A673 (cell line): ENCODE measurements around the gene MMP2. TPM values are rescaled to one million over a fixed set of nuclear protein-coding genes. Genes with fewer than 3 reads are reported as not detected.

ENCODE experiments used
- BruUV-seq: library from RNA; stranded (reverse); fragments of 400-500 nt; replicated peaks from 2 replicates; lab custom pipeline; 2021; lab: Mats Ljungman, UMichigan
- CTCF ChIA-PET: fragments of 300-600 bp; sonication (Branson Sonifier 250); formaldehyde crosslinking; loops from one replicate; lab custom pipeline; 2022; ENCODE audit warnings: antibody characterized with exemption; lab: Charles Lee
- POLR2A ChIA-PET: fragments of 300-600 bp; sonication (Branson Sonifier 250); formaldehyde crosslinking; loops from one replicate; lab custom pipeline; 2022; ENCODE audit warnings: antibody characterized with exemption; ENCODE audit not compliant: low non-redundant PET; lab: Charles Lee
- DNase-seq: peaks from one replicate; pipeline ENCODE4 v3.0.0-alpha.2; 2015; ENCODE audit warnings: low spot score
- H3K27ac ChIP-seq: fragments of 200-600 bp; sonication (generic); 2 replicates; pipeline ENCODE4 v1.5.1; 2016; ENCODE audit warnings: mixed run types, low read depth, mild to moderate bottlenecking, mixed read lengths, antibody characterized with exemption, low read length; ENCODE audit not compliant: poor library complexity, severe bottlenecking
- H3K27me3 ChIP-seq: fragments of 200-600 bp; sonication (generic); replicated peaks from 2 replicates; pipeline ENCODE4 v1.6.1; 2017; ENCODE audit warnings: mixed run types, low read depth, mild to moderate bottlenecking, mixed read lengths, antibody characterized with exemption, low read length; ENCODE audit not compliant: insufficient read depth, poor library complexity
- H3K36me3 ChIP-seq: fragments of 200-600 bp; sonication (generic); 2 replicates; pipeline ENCODE4 v1.6.1; 2016; ENCODE audit warnings: mixed run types, mild to moderate bottlenecking, mixed read lengths, antibody characterized with exemption, low read length; ENCODE audit not compliant: insufficient read depth, poor library complexity, severe bottlenecking
- H3K4me1 ChIP-seq: fragments of 200-600 bp; sonication (generic); 2 replicates; pipeline ENCODE4 v1.6.1; 2017; ENCODE audit warnings: mixed run types, mild to moderate bottlenecking, mixed read lengths, antibody characterized with exemption, low read length; ENCODE audit not compliant: insufficient read depth, poor library complexity, severe bottlenecking
- H3K4me3 ChIP-seq: fragments of 200-600 bp; sonication (generic); 2 replicates; pipeline ENCODE4 v1.5.1; 2016; ENCODE audit warnings: low read depth, mixed run types, mild to moderate bottlenecking, mixed read lengths, low read length; ENCODE audit not compliant: poor library complexity, severe bottlenecking
- H3K9me3 ChIP-seq: fragments of 200-600 bp; sonication (generic); 2 replicates; pipeline ENCODE4 v1.6.1; 2016; ENCODE audit warnings: mixed run types, low read depth, mild to moderate bottlenecking, mixed read lengths, antibody characterized with exemption, low read length; ENCODE audit not compliant: poor library complexity, severe bottlenecking
- EZH2 ChIP-seq: fragments of 200-600 bp; sonication (generic); IDR thresholded peaks from 2 replicates; pipeline ENCODE4 v1.6.1; 2017; ENCODE audit warnings: borderline replicate concordance, low read depth, mild to moderate bottlenecking, mixed read lengths, antibody characterized with exemption, low read length; ENCODE audit not compliant: poor library complexity, severe bottlenecking
- intact Hi-C: fragments of 100-400 bp; cut with micrococcal nuclease; formaldehyde crosslinking; loops from one replicate; pipeline ENCODE4 v1.10.0; 2022; ENCODE audit not compliant: unreplicated experiment
- total RNA-seq: library from RNA; stranded (reverse); gene quantifications from 2 replicates; pipeline ENCODE4 v1.2.3, GENCODE V29; 2021
- TF ChIP-seq, protein P1 (sequence below): fragments of 300-800, 200-600 bp; sonication (generic); conservative IDR thresholded peaks from 2 replicates; pipeline ENCODE4 v1.5.1; 2017; ENCODE audit warnings: low read depth, mild to moderate bottlenecking, antibody characterized with exemption, low read length, moderate library complexity, mixed read lengths

Gene MMP2
- total RNA-seq, 1 experiment from 2014 or later = 36.2 TPM

DNA sequence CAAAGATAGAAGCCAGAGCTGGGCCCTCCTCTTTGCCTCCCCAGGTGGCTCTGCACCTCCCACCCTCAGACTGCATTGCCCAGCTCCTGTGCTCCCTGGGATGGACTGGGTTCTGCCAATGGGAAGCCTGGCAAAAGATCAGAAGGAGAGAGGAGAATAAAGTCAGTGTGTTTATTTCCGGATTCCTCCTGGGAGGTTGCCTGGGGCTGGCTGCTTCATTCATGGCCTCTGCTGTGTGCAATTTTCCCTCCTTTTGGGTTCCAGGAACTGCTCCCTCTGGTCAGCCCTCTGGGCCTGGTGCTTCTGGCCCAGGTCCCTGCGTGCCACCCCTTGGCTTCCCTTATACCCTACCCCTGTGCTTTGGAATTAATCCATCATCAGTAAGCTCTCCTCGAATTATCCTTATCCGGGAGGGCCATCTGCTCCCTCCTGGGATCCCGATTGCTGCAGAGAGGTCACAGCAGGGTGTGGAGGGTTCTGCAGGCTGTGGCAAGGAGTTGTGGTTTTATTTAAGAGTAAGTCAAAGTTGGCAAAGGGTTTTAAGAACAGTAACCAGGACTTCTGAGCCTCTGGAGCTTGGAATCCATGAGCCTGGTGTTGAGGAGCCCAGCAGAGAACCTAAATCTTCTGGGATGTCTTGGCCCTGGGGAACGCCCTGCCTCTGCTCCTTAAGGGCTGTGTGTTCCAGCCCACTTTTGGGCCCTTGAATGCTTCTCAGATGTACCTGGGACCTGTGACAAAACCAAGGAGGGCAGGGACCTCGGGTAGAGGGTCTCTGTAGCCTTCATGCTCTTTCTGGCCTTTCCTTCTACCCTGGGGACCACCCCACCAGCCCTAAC, 8.2 kb upstream of the MMP2 start:
- TF ChIP-seq, protein P1, sequence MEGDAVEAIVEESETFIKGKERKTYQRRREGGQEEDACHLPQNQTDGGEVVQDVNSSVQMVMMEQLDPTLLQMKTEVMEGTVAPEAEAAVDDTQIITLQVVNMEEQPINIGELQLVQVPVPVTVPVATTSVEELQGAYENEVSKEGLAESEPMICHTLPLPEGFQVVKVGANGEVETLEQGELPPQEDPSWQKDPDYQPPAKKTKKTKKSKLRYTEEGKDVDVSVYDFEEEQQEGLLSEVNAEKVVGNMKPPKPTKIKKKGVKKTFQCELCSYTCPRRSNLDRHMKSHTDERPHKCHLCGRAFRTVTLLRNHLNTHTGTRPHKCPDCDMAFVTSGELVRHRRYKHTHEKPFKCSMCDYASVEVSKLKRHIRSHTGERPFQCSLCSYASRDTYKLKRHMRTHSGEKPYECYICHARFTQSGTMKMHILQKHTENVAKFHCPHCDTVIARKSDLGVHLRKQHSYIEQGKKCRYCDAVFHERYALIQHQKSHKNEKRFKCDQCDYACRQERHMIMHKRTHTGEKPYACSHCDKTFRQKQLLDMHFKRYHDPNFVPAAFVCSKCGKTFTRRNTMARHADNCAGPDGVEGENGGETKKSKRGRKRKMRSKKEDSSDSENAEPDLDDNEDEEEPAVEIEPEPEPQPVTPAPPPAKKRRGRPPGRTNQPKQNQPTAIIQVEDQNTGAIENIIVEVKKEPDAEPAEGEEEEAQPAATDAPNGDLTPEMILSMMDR = no peak
- TF ChIP-seq EZH2 = no peak
- DNase-seq = peak; percentile 81
- Histone ChIP-seq H3K27ac (peak overlapping the region; percentile 5), H3K4me1 (peaks cover 11% of the 10 kb centered on the region), H3K4me3 (no peak overlapping the region), H3K9me3 (no peaks in the 10 kb centered on the region), H3K36me3 (no peaks in the 10 kb centered on the region), H3K27me3 (no peaks in the 10 kb centered on the region)
- ChIA-PET POLR2A (no interaction called here), CTCF (no interaction called here)
- BruUV-seq = no TSS peak
- intact Hi-C loops = no loop called here

DNA sequence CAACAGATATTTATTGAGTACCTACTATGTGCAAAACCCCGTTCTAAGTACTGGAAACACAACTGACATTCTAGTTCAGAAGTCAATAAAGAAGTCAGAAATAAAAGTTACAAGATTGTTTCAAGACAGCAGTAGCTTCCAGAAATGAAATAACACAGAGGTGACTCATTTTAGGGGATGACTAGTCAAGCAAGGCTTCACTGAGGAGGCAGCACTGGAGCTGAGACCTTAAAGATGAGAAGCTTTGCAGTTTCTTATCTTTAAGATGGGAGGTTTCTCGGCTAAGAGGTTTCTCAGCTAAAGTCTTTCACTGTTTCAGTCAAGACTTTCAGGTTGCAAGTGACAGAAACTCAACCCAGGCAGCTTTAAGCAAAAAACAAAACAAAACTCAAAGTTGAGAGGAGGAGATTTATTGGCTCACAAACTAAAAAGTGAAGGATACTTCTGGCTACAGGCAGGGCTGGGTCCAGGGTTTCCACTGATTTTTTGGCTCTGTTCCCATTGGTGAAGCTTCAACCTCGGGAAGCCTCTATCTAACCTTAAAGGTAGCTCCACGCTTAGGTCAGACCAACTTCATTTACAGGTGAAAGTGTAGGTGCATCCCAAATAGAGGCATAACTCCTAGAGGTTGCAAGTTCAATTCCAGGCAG, 7.4 kb upstream of the MMP2 start:
- Histone ChIP-seq H3K4me1 (peaks cover 11% of the 10 kb centered on the region), H3K9me3 (no peaks in the 10 kb centered on the region), H3K36me3 (no peaks in the 10 kb centered on the region), H3K4me3 (no peak overlapping the region), H3K27ac (peak overlapping the region; percentile 5), H3K27me3 (no peaks in the 10 kb centered on the region)
- intact Hi-C loops = no loop called here
- TF ChIP-seq, protein P1 = no peak
- TF ChIP-seq EZH2 = no peak
- DNase-seq = peak; percentile 43
- BruUV-seq = no TSS peak
- POLR2A ChIA-PET = no interaction called here
- CTCF ChIA-PET = no interaction called here

DNA sequence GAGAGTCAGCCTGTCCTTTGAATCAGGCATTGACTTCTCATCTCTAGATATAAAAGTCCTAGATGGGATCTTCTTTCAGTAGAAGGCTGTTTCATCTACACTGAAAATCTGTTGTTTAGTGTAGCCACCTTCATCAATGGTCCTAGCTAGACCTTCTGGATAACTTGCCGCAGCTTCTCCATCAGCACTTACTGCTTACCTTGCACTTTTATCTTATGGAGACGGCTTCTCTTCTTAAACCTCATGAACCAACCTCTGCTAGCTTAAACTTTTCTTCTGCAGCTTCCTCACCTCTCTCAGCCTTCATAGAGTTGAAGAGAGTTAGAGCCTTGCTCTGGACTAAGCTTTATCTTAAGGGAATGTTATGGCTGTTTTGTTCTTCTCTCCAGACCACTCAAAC, 5.4 kb upstream of the MMP2 start:
- no peak for DNase-seq
- intact Hi-C loops = no loop called here
- H3K9me3 ChIP-seq = no peaks in the 10 kb centered on the region
- H3K27me3 ChIP-seq = no peaks in the 10 kb centered on the region
- ChIA-PET POLR2A (no interaction called here), CTCF (no interaction called here)
- no TSS peak for BruUV-seq
- H3K27ac ChIP-seq = no peak overlapping the region
- H3K36me3 ChIP-seq = no peaks in the 10 kb centered on the region
- peaks cover 13% of the 10 kb centered on the region for H3K4me1 ChIP-seq
- no peak for TF ChIP-seq EZH2
- TF ChIP-seq, protein P1 = no peak
- H3K4me3 ChIP-seq = no peak overlapping the region
